Lung (tissue), 12 donors: ENCODE data around the gene BTAF1. TPM values are rescaled to one million over a fixed set of nuclear protein-coding genes. Genes with fewer than 3 reads are reported as not detected.

ENCODE experiments used
- ATAC-seq: fragments of 200-7000 bp; cut with Tn5 transposase; one replicate; pipeline ENCODE4 v1.9.1; 2020; ENCODE audit warnings: moderate number of reproducible peaks; ENCODE audit not compliant: insufficient read depth, low FRiP score
- DNase-seq, 3 donors: peaks; one replicate each; pipeline ENCODE4 v3.0.0-alpha.2; 2013 to 2017
- H3K27ac ChIP-seq, 2 donors: one replicate each; pipeline ENCODE4 v1.5.1; 2013; ENCODE audit warnings: mild to moderate bottlenecking in 2 of 2, moderate library complexity in 2 of 2, control low read depth in 1 of 2, inconsistent platforms in 1 of 2, low read depth in 1 of 2, low read length in 1 of 2
- H3K27me3 ChIP-seq, 3 donors: one replicate each; pipeline ENCODE4 v1.5.1; 2013; ENCODE audit warnings: low read length in 2 of 3; ENCODE audit not compliant: control insufficient read depth in 3 of 3, insufficient read depth in 3 of 3
- H3K36me3 ChIP-seq, 4 donors: one replicate each; pipeline ENCODE4 v1.5.1; 2013; ENCODE audit warnings: low read length in 4 of 4, mild to moderate bottlenecking in 1 of 4, moderate library complexity in 1 of 4; ENCODE audit not compliant: control insufficient read depth in 4 of 4, insufficient read depth in 4 of 4
- H3K4me1 ChIP-seq, 5 donors: one replicate each; pipeline ENCODE4 v1.5.1; 2013; ENCODE audit warnings: low read length in 5 of 5, mild to moderate bottlenecking in 2 of 5, moderate library complexity in 1 of 5; ENCODE audit not compliant: control insufficient read depth in 5 of 5, insufficient read depth in 5 of 5
- H3K4me3 ChIP-seq: one replicate; pipeline ENCODE4 v1.5.1; 2013; ENCODE audit warnings: mild to moderate bottlenecking, control low read depth, moderate library complexity
- H3K9ac ChIP-seq, 2 donors: one replicate each; pipeline ENCODE4 v1.5.1; 2013; ENCODE audit warnings: low read length in 2 of 2, control low read depth in 1 of 2; ENCODE audit not compliant: insufficient read depth in 1 of 2
- H3K9me3 ChIP-seq, 4 donors: one replicate each; pipeline ENCODE4 v1.5.1; 2013; ENCODE audit warnings: low read length in 3 of 4, mild to moderate bottlenecking in 1 of 4, moderate library complexity in 1 of 4; ENCODE audit not compliant: control insufficient read depth in 4 of 4, insufficient read depth in 3 of 4
- CTCF ChIP-seq: IDR thresholded peaks from 2 replicates; pipeline ENCODE4 v1.5.1; 2012; ENCODE audit warnings: mild to moderate bottlenecking; ENCODE audit errors: control extremely low read depth, extremely low read depth
- WGBS, 2 donors: extraction: QIAGEN DNeasy Blood & Tissue Kit; methylation state at CpG; one replicate each; pipeline ENCODE4 v1.1.7; 2013; 5-methylcytosine and 5-hydroxymethylcytosine counted together
- polyA plus RNA-seq, 2 donors: library from polyadenylated mRNA; stranded (reverse); fragments of 200-250 nt; gene quantifications; one replicate each; pipeline ENCODE4 v1.2.1, GENCODE V29; 2013
- total RNA-seq, 2 donors: library from RNA; depleted of rRNA in 1 of 2; stranded (reverse); fragments of >200 nt in 1 of 2; gene quantifications; one replicate each; pipeline ENCODE4 v1.2.1, GENCODE V29; 2014 to 2021
- donor health status: control.
- donor health status: control.
- donor health status: Bipolar disorder and iron deficiency.
- donor health status: healthy.
- donor health status: DM: yes; HTN: yes; CAD: no.

Gene BTAF1
- total and polyA plus RNA-seq, 4 donors: 8.5 to 80.0 (median 20.2) TPM

- Histone ChIP-seq H3K27ac (peak overlapping the region; percentile 94 to 99), H3K27me3 (no peaks in the 10 kb centered on the region), H3K9me3 (no peaks in the 10 kb centered on the region), H3K4me3 (peak overlapping the region; percentile 91), H3K4me1 (peaks cover 0 to 14% (median 6%) of the 10 kb centered on the region in 5 donors), H3K9ac (peak overlapping the region; percentile 97 to 98), H3K36me3 (peaks cover 0 to 6% (median 3%) of the 10 kb centered on the region in 4 donors)
- no peak for TF ChIP-seq CTCF
- ATAC-seq (no peak), DNase-seq (peak in 1 of 3 donors; percentile 37)
- 4 to 5% methylated on average over 21 of the region's 21 CpGs for WGBS, 2 donors
These were observed 847 bp downstream of the BTAF1 start for GRCh38 chr10:91924212-91925021.

- no peak overlapping the region for H3K27ac ChIP-seq
- peaks cover 0 to 14% (median 6%) of the 10 kb centered on the region in 5 donors for H3K4me1 ChIP-seq
- DNase-seq: no peak
- TF ChIP-seq CTCF: no peak
- no peaks in the 10 kb centered on the region for H3K9me3 ChIP-seq
- no peak overlapping the region for H3K4me3 ChIP-seq
- no peak for ATAC-seq
- H3K9ac ChIP-seq: peak overlapping the region; percentile 97 to 98
- H3K36me3 ChIP-seq: peaks cover 0 to 6% (median 3%) of the 10 kb centered on the region in 4 donors
- whole genome bisulfite sequencing, 2 donors: 66 to 78% methylated on average over 2 of the region's 2 CpGs
- H3K27me3 ChIP-seq: no peaks in the 10 kb centered on the region
These were observed 1.4 kb downstream of the BTAF1 start for GRCh38 chr10:91925022-91925320.

- Histone ChIP-seq H3K4me3 (no peak overlapping the region), H3K27ac (no peak overlapping the region), H3K9me3 (no peaks in the 10 kb centered on the region), H3K4me1 (peaks cover 0 to 7% (median 0%) of the 10 kb centered on the region in 5 donors), H3K9ac (no peak overlapping the region), H3K36me3 (peaks cover 2 to 17% (median 11%) of the 10 kb centered on the region in 4 donors), H3K27me3 (no peaks in the 10 kb centered on the region)
- ATAC-seq (no peak), DNase-seq (no peak)
- 63 to 73% methylated on average over 3 of the region's 3 CpGs for WGBS, 2 donors
- TF ChIP-seq CTCF: no peak
These were observed 7.4 kb downstream of the BTAF1 start for GRCh38 chr10:91930939-91931338.
